BJ (cell line): ENCODE results near the gene CENPP. TPM values are rescaled to one million over a fixed set of nuclear protein-coding genes. Genes with fewer than 3 reads are reported as not detected.

Experiments used
- CTCF ChIA-PET: fragments of 350-600 bp; formaldehyde crosslinking; extraction: SDS; loops from one replicate; lab custom pipeline; 2021; ENCODE audit warnings: antibody characterized with exemption, inconsistent platforms; lab: Yijun Ruan, JAX
- POLR2A ChIA-PET: fragments of 300-600 bp; sonication (Branson Sonifier 250); formaldehyde crosslinking; extraction: SDS; loops from one replicate; lab custom pipeline; 2021; ENCODE audit warnings: antibody characterized with exemption; lab: Charles Lee
- DNase-seq: peaks from one replicate; pipeline ENCODE4 v3.0.0-alpha.2; 2011; ENCODE audit warnings: low read depth
- H3K27me3 ChIP-seq: 2 replicates; pipeline ENCODE4 v1.6.0; 2011; ENCODE audit warnings: low read length; ENCODE audit not compliant: control insufficient read depth, insufficient read depth
- H3K36me3 ChIP-seq: 2 replicates; pipeline ENCODE4 v1.5.1; 2011; ENCODE audit warnings: low read length; ENCODE audit not compliant: control insufficient read depth, insufficient read depth
- H3K4me3 ChIP-seq: 2 replicates; pipeline ENCODE4 v1.5.1; 2011; ENCODE audit warnings: low read depth, mild to moderate bottlenecking, control low read depth, low read length
- polyA plus RNA-seq: library from polyadenylated mRNA; depleted of rRNA; stranded (reverse); fragments of >200 nt; gene quantifications from 2 replicates; pipeline ENCODE4 v1.2.3, GENCODE V29; 2011
- TF ChIP-seq, protein P1 (sequence below): IDR thresholded peaks from 2 replicates; pipeline ENCODE4 v1.5.1; 2011; ENCODE audit warnings: low read depth, mild to moderate bottlenecking, control low read depth, inconsistent platforms, low read length, moderate library complexity; ENCODE audit not compliant: insufficient read depth

CENPP gene
- polyA plus RNA-seq, 1 experiment = 1.3 TPM

DNA sequence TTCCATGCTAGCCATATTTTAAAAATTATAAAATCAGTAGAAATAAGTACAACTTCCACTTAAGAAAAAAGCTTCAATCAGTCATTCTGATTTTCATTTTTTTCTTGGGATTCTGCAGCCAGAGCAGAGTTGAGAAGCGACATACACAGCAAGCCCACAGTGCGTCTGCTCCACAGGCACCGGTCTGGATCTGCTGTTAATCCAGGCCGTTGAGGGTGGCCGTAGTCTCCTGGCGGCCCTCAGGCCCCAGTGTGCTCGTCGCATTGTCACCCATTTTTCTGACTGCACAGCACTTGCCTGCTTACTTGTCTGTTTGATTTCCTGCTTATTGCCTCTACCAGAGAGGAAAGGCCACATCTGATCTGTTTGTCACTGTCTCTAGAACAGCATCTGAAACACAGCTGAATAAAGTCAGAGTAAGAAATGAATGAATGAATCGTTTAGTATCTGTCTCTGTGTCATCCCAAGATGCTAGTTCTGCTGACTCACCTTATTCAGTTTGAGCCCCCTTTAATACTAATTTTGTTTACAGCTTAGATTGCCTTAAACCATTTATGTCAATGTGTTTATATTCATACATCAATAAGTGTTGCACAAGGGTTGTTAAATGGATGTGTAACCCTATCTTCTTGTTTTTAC is 168.1 kb downstream of the CENPP start:
- CTCF ChIA-PET = interaction anchor here (1.9 kb wide), 1 partner anchor 13 kb away, joined by 4 read pairs; no protein-coding TSS in a partner anchor
- H3K36me3 ChIP-seq = no peaks in the 10 kb centered on the region
- DNase-seq = no peak
- TF ChIP-seq, protein P1, sequence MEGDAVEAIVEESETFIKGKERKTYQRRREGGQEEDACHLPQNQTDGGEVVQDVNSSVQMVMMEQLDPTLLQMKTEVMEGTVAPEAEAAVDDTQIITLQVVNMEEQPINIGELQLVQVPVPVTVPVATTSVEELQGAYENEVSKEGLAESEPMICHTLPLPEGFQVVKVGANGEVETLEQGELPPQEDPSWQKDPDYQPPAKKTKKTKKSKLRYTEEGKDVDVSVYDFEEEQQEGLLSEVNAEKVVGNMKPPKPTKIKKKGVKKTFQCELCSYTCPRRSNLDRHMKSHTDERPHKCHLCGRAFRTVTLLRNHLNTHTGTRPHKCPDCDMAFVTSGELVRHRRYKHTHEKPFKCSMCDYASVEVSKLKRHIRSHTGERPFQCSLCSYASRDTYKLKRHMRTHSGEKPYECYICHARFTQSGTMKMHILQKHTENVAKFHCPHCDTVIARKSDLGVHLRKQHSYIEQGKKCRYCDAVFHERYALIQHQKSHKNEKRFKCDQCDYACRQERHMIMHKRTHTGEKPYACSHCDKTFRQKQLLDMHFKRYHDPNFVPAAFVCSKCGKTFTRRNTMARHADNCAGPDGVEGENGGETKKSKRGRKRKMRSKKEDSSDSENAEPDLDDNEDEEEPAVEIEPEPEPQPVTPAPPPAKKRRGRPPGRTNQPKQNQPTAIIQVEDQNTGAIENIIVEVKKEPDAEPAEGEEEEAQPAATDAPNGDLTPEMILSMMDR = no peak
- POLR2A ChIA-PET = no interaction called here
- H3K27me3 ChIP-seq = no peaks in the 10 kb centered on the region
- H3K4me3 ChIP-seq = no peak overlapping the region

DNA sequence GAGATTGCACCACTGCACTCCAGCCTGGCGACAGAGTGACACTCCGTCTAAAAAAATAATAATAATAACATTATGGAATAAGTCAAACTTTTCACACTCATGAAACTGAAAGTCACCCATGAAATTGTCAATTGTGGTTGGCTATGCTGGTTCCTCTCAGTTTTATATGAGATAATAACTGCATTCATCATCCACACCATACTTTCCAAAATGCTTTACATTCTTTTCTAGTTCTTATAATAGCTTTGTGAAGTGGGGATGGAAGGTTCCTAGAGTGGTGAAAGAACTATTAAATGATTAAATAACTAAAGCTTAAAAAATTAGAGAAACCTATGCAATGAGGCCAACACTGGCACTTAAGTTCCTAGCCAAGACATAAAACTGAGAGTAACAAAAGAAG is 169.1 kb downstream of the CENPP start:
- DNase-seq = no peak
- TF ChIP-seq, protein P1 = no peak
- POLR2A ChIA-PET = no interaction called here
- Histone ChIP-seq H3K36me3 (no peaks in the 10 kb centered on the region), H3K27me3 (no peaks in the 10 kb centered on the region), H3K4me3 (no peak overlapping the region)
- CTCF ChIA-PET = interaction anchor here (1.0 kb wide), 1 partner anchor 140 kb away, joined by 3 read pairs; no protein-coding TSS in a partner anchor

DNA sequence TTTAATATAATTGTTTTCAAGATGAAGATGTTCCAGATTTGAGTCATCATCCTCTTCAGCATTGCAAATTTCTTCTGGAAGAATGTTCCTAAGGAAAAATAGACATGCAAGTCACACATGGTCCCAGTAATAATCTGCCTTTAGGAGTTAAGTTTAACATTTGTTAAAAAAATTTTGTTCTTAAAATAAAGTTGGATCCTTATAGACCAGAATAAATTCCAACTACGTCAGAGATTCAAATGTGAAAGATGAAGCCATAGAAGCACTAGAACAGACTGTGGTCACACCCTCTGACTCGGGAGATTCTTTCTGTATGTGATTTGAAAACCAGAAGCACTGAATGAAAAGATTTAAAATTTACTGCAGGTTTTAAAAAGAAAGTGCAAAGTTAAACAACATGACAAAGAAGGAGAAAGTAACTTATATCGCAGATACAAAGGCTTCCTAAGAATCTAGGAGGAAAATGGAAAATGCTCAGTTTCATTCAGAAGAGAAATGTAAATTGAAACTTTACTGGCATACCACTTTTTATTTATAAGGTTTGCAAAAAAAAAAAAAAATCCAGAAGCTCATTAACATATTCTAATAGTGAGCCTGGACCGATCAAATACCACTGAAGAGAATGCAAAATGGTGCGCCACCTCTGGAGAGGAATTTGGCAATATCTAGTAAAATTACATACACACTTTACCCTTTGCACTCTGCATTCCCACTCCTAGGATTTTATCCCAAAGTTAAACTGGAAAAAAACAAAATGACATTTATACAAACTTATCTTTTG is 170.8 kb downstream of the CENPP start:
- Histone ChIP-seq H3K36me3 (no peaks in the 10 kb centered on the region), H3K27me3 (no peaks in the 10 kb centered on the region), H3K4me3 (no peak overlapping the region)
- DNase-seq = no peak
- ChIA-PET POLR2A (no interaction called here), CTCF (interaction anchor here (0.6 to 1.4 kb wide), 3 partner anchors 29 to 60 kb away, joined by 3 to 4 read pairs (median 4); no protein-coding TSS in a partner anchor)
- TF ChIP-seq, protein P1 = no peak

DNA sequence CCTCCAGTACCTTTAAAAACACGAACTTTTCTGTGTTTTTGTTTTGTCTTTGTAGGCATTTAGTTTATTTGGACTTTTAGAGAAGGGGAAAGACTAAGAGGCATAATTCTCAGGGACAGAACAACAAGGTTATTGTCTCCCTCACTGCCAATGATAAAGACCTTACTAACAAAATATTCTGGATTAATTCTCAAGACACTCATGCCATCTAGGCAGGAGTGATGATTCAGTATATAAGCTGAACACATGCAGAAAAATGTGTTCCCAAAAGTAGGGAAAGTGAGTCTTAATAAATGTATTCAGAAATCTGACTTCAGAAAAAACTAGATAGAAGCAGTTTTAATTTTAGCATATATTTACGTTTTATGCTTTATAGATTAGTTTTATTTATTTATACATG is 173.9 kb downstream of the CENPP start:
- Histone ChIP-seq H3K4me3 (no peak overlapping the region), H3K27me3 (no peaks in the 10 kb centered on the region), H3K36me3 (no peaks in the 10 kb centered on the region)
- ChIA-PET POLR2A (interaction anchor here (0.7 kb wide), 1 partner anchor 10 kb away, joined by 3 read pairs; no protein-coding TSS in a partner anchor), CTCF (interaction anchor here (0.6 kb wide), 1 partner anchor 187 kb away, joined by 5 read pairs; no protein-coding TSS in a partner anchor)
- no peak for DNase-seq
- TF ChIP-seq, protein P1 = no peak

DNA sequence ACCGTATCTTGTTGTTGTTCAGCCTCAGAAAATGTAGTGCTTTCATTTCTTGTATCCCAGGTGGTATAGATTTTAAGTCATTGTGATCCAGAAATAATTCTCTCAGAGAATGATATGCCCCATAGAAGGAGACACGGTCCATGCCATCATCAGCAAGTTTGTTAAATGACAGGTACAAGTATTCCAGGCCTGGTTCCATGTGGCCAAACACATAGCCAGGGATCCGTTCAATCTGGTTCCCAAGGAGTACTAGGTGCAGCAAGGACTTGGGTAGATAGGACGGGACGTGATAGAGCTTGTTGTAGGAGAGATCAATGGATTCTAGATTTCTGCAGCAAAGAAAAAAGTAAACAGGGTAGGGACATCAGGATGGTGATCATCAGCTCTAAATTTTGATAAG is 175.0 kb downstream of the CENPP start:
- DNase-seq = no peak
- no peaks in the 10 kb centered on the region for H3K27me3 ChIP-seq
- no peaks in the 10 kb centered on the region for H3K36me3 ChIP-seq
- H3K4me3 ChIP-seq = no peak overlapping the region
- TF ChIP-seq, protein P1 = no peak
- CTCF ChIA-PET = no interaction called here
- POLR2A ChIA-PET = no interaction called here
